ENCODE data around the gene MKS1.

MKS1 gene

GRCh38 chr17:58253082-58253481 lies 34.0 kb upstream of the MKS1 start:
- no peak overlapping the region for H3K4me3 ChIP-seq (ENCODE audit: low read depth, low read length)
- no peaks in the 10 kb centered on the region for H3K36me3 ChIP-seq (ENCODE audit: control insufficient read depth in 2 of 2, insufficient read depth in 1 of 2, low read length in 2 of 2)
- ChIA-PET POLR2A (interaction anchor here (0.7 kb wide), 1 partner anchor 38 kb away, joined by 7 read pairs; no protein-coding TSS in a partner anchor), CTCF (interaction anchor here (0.5 to 0.9 kb wide), 3 partner anchors 37 to 473 kb away, joined by 3 read pairs; no protein-coding TSS in a partner anchor)
- TF ChIP-seq ZNF514 (tag by site-specific recombination; IDR thresholded peaks at IDR 0.05), result no peak
- peak; percentile 25; the same call in 1 of the 2 replicates for TF ChIP-seq ATF2 (tag by site-specific recombination; IDR thresholded peaks at IDR 0.05; ENCODE audit: low read depth)
- H3K27ac ChIP-seq (ENCODE audit: extremely low read depth, low read depth, low read length), result no peak overlapping the region
- no peaks in the 10 kb centered on the region for H3K9me3 ChIP-seq (ENCODE audit: control insufficient read depth, insufficient read depth, low read depth, low read length)
- no peaks in the 10 kb centered on the region for H3K4me1 ChIP-seq (ENCODE audit: control insufficient read depth, insufficient read depth, low read length)

- H3K9me3 ChIP-seq (ENCODE audit: control insufficient read depth, insufficient read depth, low read depth, low read length), result no peaks in the 10 kb centered on the region
- H3K27ac ChIP-seq (ENCODE audit: extremely low read depth, low read depth, low read length), result no peak overlapping the region
- CTCF ChIA-PET, result interaction anchor here (0.7 to 1.6 kb wide), 3 partner anchors 52 to 130 kb away, joined by 3 to 5 read pairs (median 4); no protein-coding TSS in a partner anchor
- H3K36me3 ChIP-seq (ENCODE audit: control insufficient read depth in 2 of 2, insufficient read depth in 1 of 2, low read length in 2 of 2), result no peaks in the 10 kb centered on the region
- TF ChIP-seq SP3 (tag by site-specific recombination; IDR thresholded peaks at IDR 0.05) (no peak), ZNF324 (tag by site-specific recombination; IDR thresholded peaks at IDR 0.05) (no peak), ZNF747 (tag by site-specific recombination; IDR thresholded peaks at IDR 0.05) (no peak), ZNF221 (tag by site-specific recombination; IDR thresholded peaks at IDR 0.05; ENCODE audit: borderline replicate concordance) (no peak), SETDB1 (IDR thresholded peaks at IDR 0.05; ENCODE audit: insufficient read length, low read length) (no peak)
- H3K4me3 ChIP-seq (ENCODE audit: low read depth, low read length), result no peak overlapping the region
- no peaks in the 10 kb centered on the region for H3K4me1 ChIP-seq (ENCODE audit: control insufficient read depth, insufficient read depth, low read length)
- POLR2A ChIA-PET, result interaction anchor here (0.7 kb wide), 1 partner anchor 37 kb away, joined by 7 read pairs; no protein-coding TSS in a partner anchor
Observed at GRCh38 chr17:58252141-58252540, 33.1 kb upstream of the MKS1 start.

GRCh38 chr17:58250344-58251011 lies 31.4 kb upstream of the MKS1 start:
- CTCF ChIA-PET, result interaction anchor here (0.5 to 4.2 kb wide), 25 partner anchors 8 to 280 kb away, joined by 3 to 32 read pairs (median 5); partner anchors contain the start of genes LPO and MKS1
- POLR2A ChIA-PET, result interaction anchor here (1.3 kb wide), 1 partner anchor 167 kb away, joined by 3 read pairs; the partner anchor contains the start of gene RNF43
- Histone ChIP-seq H3K4me1 (ENCODE audit: control insufficient read depth, insufficient read depth, low read length) (no peaks in the 10 kb centered on the region), H3K36me3 (ENCODE audit: control insufficient read depth in 2 of 2, insufficient read depth in 1 of 2, low read length in 2 of 2) (no peaks in the 10 kb centered on the region), H3K9me3 (ENCODE audit: control insufficient read depth, insufficient read depth, low read depth, low read length) (no peaks in the 10 kb centered on the region), H3K27ac (ENCODE audit: extremely low read depth, low read depth, low read length) (no peak overlapping the region), H3K4me3 (ENCODE audit: low read depth, low read length) (no peak overlapping the region)
- TF ChIP-seq SCRT1 (tag by site-specific recombination; IDR thresholded peaks at IDR 0.05; ENCODE audit: borderline replicate concordance), result no peak
- TF ChIP-seq KLF17 (tag by site-specific recombination; IDR thresholded peaks at IDR 0.05), result no peak

GRCh38 chr17:58249270-58250133 lies 30.4 kb upstream of the MKS1 start:
- CTCF ChIA-PET, result interaction anchor here (0.7 to 4.2 kb wide), 27 partner anchors 8 to 281 kb away, joined by 3 to 32 read pairs (median 4); partner anchors contain the start of genes LPO and MKS1
- H3K9me3 ChIP-seq (ENCODE audit: control insufficient read depth, insufficient read depth, low read depth, low read length), result no peaks in the 10 kb centered on the region
- POLR2A ChIA-PET, result interaction anchor here (0.9 to 1.3 kb wide), 2 partner anchors 168 to 409 kb away, joined by 3 to 4 read pairs; partner anchors contain the start of gene RNF43
- no peaks in the 10 kb centered on the region for H3K36me3 ChIP-seq (ENCODE audit: control insufficient read depth in 2 of 2, insufficient read depth in 1 of 2, low read length in 2 of 2)
- peak overlapping the region; percentile 32 for H3K4me3 ChIP-seq (ENCODE audit: low read depth, low read length)
- H3K27ac ChIP-seq (ENCODE audit: extremely low read depth, low read depth, low read length), result no peak overlapping the region; the same call in 1 of the 2 replicates
- H3K4me1 ChIP-seq (ENCODE audit: control insufficient read depth, insufficient read depth, low read length), result no peaks in the 10 kb centered on the region
- no peak for TF ChIP-seq ZNF701 (tag by site-specific recombination; IDR thresholded peaks at IDR 0.05)
- TF ChIP-seq ZFHX2 (tag by site-specific recombination; conservative IDR thresholded peaks at IDR 0.05), result no peak
- TF ChIP-seq ZNF830 (tag by site-specific recombination; IDR thresholded peaks at IDR 0.05; ENCODE audit: low read depth), result no peak
- TF ChIP-seq ZNF664 (tag by site-specific recombination; IDR thresholded peaks at IDR 0.05), result no peak
- TF ChIP-seq ZNF610 (tag by site-specific recombination; IDR thresholded peaks at IDR 0.05; ENCODE audit: borderline replicate concordance), result no peak
- no peak for TF ChIP-seq ZNF16 (tag by site-specific recombination; IDR thresholded peaks at IDR 0.05; ENCODE audit: low read depth)
- TF ChIP-seq ZNF639 (tag by site-specific recombination; IDR thresholded peaks at IDR 0.05), result no peak
- no peak for TF ChIP-seq ZNF843 (tag by site-specific recombination; IDR thresholded peaks at IDR 0.05)
- TF ChIP-seq ZNF292 (tag by site-specific recombination; IDR thresholded peaks at IDR 0.05; ENCODE audit: borderline replicate concordance, low read depth), result no peak
- no peak for TF ChIP-seq ZBTB17 (tag by site-specific recombination; IDR thresholded peaks at IDR 0.05)
- peak; percentile 57; the same call in 1 of the 2 replicates for TF ChIP-seq ZNF600 (tag by site-specific recombination; IDR thresholded peaks at IDR 0.05)

Data from HEK293 (cell line).